Measurements from ENCODE around the gene PKD1.

Gene PKD1

DNA sequence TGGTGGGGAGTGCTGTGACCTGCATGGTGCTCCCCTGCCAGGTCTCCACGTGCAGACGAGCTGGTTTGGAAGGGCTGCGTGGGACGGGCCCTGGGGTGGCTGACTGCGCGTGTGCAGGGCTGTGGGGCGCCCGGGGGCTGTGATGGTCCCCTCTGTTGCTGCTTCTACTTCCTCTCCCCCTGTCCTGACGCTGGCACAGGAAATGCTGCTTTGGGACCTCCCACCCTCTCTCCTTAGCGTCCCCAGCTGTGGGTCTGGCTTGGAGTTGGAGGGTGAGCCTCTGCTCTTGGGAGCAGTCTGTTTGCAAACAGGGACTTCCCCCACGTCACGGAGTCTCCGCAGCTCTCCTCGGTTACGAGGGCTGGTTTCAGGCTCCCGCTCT, 52.7 kb downstream of the PKD1 start:
- DNase-seq (ENCODE audit: low read depth): no peak
- H3K4me3 ChIP-seq (ENCODE audit: low read depth, low read length): no peak overlapping the region

DNA sequence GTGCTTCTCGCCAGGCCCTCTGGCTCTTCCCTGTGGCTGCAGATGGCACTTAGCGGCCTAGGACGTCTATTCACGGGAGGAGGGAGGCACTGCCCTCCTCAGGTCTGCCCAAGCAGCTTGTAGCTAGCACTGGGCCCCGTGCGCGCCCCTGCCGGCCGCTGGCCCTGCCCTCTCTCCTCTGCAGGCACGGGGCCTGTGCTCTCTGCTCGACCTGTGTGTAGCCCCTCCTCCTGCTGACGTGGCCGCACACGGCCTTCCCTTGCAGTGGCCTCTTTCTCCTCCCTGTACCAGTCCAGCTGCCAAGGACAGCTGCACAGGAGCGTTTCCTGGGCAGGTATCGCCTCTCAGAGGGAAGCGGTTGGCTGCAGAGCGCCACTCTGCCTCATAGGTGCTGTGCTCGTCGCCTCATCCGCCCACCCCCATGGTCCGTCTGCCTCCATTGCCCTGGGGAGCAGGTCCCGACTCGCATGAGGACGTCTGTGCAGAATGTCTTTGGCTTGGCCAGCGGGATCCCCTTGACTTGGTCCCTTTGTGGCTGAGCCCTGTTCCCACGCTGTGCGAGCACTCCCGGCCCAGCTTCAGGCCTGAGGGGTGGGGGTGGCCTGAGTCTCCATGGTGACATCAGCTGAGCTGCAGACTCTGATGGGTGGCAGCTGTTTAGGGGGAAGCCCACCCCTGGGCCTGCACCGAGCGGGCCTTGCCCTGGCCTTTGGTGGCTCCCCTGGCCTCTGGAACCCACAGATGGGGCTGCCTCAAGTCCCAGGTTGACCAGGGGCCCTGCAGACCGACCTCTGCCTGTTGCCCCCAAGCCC, 53.3 kb downstream of the PKD1 start:
- no peak overlapping the region for H3K4me3 ChIP-seq (ENCODE audit: low read depth, low read length)
- DNase-seq (ENCODE audit: low read depth): no peak

DNA sequence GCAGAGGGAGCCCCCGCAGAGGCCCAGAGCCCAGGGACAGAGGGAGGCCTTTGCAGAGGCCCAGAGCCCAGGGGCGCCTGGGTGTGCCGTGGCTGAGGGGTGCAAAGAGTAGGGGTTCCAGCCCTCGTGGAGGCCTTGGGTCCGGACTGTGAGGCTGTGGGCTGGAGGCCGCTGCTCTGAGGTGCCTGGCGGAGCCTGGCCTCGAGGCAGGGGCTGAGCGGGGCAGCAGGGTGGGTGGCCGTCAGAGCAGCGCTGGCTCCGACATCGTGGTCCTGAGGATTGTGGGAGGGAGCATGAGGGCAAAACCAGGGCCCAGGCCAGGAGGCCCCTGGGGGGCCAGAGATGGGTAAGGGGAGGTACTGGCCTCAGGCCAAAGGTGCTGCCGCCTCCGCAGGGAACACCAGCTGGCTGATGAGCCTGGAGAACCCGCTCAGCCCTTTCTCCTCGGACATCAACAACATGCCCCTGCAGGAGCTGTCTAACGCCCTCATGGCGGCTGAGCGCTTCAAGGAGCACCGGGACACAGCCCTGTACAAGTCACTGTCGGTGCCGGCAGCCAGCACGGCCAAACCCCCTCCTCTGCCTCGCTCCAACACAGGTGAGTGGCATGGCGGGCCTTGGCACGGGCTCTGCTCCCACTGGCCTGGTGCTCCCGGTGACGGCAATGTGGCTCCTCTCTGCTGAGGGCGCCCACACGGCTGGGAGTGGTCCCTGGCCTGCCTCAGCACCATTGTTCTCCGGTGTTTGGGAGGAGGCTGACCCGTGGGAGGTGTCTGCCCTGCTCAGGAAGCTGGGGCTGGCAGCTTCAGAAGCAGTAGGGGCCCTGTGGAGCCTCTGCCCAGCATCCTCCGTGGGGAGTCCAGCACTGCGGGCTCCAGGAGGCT, 54.3 kb downstream of the PKD1 start:
- no peak overlapping the region for H3K4me3 ChIP-seq (ENCODE audit: low read depth, low read length)
- DNase-seq (ENCODE audit: low read depth): no peak

DNA sequence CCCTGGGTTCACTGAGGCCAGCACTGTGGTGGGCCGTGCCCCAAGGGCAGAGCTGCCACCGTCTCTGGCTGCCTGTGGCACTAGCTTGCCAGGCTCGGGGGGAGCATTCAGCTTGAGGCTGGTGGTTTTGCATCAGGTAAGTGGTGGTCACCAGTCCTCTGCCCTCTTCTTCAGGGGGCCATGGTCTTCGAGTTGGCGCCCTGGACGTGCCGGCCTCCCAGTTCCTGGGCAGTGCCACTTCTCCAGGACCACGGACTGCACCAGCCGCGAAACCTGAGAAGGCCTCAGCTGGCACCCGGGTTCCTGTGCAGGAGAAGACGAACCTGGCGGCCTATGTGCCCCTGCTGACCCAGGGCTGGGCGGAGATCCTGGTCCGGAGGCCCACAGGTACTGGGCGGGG, 55.7 kb downstream of the PKD1 start:
- no peak for DNase-seq (ENCODE audit: low read depth)

DNA sequence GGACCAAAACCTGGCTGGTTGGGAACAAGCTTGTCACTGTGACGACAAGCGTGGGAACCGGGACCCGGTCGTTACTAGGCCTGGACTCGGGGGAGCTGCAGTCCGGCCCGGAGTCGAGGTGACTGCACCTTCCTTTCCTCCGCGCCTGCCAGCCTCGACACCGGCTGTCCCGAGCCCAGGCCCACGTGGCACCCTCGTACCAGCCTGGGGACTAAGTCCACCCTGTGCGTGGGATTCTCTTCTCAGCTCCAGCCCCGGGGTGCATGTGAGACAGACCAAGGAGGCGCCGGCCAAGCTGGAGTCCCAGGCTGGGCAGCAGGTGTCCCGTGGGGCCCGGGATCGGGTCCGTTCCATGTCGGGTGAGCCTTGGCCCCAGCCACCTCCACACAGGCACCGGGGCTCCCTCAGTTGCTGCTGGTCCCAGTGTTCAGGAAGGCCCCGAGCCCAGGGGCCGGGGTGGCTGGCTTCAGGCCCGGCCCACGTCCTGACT, 56.3 kb downstream of the PKD1 start:
- DNase-seq (ENCODE audit: low read depth): no peak
- no peak overlapping the region for H3K4me3 ChIP-seq (ENCODE audit: low read depth, low read length)

More for the DNA sequence above, 55.7 kb downstream of the PKD1 start:
- no peak overlapping the region for H3K4me3 ChIP-seq (ENCODE audit: low read depth, low read length)

DNA sequence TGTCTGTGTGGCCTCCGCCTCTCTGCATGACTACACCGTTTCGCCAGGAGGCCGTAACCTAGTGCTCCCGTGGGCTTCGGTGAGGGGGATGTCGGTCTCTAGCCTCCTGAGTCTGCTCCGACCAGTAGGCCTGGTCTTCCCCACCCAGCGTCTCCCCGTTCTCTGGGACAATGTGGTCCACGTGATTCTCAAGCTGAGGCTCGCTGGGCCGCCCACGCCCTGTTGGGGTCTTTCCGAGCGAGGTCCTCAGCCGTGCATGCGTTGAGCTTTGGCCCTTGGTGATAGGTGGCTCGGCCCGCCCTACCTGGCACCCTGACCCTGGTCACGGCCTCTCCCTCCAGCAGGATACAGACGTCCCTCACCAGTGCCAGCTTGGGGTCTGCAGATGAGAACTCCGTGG, 57.0 kb downstream of the PKD1 start:
- H3K4me3 ChIP-seq (ENCODE audit: low read depth, low read length): no peak overlapping the region
- DNase-seq (ENCODE audit: low read depth): no peak

DNA sequence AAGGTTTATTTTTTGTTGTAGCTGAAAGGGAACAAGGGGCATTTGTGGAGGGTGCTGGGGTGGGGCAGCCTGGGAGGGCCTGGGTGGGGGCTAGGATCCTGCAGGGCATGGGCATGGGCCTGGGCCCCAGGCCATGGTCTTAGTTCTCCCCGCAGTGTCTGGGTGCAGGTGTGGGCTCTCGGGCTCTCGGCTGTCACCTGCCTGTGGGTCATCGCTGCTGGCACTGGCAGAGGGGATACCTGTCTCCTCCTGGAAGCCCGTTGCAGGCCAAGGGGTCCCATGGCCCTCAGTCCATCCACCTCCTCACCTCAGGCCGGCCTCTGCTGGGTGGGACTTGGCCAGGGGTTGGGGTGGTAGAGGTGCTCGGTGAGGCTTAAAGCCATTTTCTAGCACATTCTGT, 57.6 kb downstream of the PKD1 start:
- no peak overlapping the region for H3K4me3 ChIP-seq (ENCODE audit: low read depth, low read length)
- no peak for DNase-seq (ENCODE audit: low read depth)

DNA sequence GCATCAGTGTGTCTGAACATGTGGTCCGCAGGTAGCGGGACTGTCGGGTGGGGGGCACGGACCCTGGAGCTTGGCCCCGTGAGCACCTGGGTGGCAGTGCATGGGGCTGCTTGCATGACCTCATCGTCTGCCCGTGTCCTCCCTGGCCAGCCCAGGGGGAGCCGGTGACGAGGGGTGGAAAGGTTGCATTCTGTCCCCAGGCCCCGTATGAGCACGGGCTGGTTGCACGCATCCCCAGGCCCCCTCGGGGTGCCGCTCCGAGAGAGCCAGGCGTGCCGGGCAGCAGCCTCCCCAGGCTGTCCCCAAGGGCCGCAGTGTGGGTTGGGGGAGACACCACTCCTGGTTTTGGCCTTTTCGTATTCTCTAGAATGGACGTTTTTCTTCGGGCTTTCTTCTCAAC, 58.0 kb downstream of the PKD1 start:
- no peak for DNase-seq (ENCODE audit: low read depth)
- no peak overlapping the region for H3K4me3 ChIP-seq (ENCODE audit: low read depth, low read length)

DNA sequence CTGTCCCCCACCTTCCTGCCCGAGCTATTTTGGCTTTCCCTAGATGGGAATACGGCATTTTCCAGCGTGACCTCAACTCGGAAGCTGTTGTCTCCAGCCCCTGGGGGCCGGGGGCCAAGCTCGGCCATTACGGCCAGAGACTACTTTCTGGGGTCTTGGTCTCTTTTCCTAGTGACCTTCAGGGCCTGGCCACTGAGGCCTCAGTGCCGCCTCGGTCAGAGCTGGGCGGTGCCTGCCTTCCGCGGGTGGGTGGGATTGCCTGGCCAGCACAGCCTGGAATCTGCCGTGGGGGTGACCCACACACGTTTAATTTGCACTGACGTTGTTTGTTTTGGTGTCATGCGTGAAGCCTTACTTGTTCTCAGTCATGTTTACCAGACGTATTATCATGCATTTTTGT, 58.7 kb downstream of the PKD1 start:
- DNase-seq (ENCODE audit: low read depth): no peak
- no peak overlapping the region for H3K4me3 ChIP-seq (ENCODE audit: low read depth, low read length)

DNA sequence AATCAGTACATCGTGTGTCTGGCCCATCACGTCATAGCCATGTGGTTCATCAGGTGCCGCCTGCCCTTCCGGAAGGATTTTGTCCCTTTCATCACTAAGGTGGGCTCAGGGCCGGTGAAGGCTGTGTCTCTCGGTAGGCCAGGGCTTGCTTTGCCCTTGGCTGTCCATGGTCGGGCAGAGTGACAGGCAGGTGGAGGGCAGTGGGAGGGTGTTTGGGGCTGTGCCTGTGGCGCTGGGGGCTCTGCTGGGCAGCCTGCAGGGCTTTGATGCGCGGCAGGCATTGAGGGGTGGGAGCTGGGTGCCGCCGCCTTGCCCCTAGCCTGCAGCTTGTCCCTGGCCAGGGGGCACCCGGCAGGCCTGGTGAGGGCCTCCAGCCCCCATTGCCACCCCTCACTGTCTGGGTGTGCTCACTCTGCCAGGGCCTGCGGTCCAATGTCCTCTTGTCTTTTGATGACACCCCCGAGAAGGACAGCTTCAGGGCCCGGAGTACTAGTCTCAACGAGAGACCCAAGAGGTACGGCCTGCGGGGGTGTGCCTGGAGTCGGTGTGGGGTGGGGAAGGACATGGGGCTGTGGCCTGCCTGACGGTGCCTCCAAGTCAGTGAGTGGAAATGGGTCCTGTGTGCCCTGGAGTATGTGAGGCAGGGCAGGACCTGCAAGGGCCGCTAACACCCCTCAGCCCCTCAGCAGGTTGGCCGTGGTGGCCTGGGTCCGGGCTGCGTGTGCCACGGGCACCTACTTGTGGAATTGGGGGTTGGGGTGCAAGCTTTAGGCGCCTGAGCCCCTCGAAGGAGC, 59.4 kb downstream of the PKD1 start:
- no peak overlapping the region for H3K4me3 ChIP-seq (ENCODE audit: low read depth, low read length)
- DNase-seq (ENCODE audit: low read depth): no peak

DNA sequence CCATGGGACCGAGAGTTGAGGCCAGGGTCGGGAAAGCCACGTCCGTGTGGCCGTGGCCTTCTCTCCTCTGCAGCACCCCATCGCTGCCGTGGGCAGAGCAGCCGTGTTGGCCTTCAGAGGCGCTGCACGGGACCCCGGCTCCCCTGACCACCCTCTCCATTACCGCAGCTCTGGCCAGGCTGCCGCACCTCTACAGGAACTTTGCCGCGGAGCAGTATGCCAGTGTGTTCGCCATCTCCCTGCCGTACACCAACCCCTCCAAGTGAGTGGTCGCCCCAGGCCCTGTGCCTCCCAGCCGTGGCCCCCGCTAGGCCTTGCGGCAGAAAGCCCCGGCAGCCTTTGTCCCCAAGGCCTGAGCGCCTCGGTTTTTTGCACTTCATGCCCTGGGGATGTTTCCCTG, 60.1 kb downstream of the PKD1 start:
- H3K4me3 ChIP-seq (ENCODE audit: low read depth, low read length): no peak overlapping the region
- no peak for DNase-seq (ENCODE audit: low read depth)

DNA sequence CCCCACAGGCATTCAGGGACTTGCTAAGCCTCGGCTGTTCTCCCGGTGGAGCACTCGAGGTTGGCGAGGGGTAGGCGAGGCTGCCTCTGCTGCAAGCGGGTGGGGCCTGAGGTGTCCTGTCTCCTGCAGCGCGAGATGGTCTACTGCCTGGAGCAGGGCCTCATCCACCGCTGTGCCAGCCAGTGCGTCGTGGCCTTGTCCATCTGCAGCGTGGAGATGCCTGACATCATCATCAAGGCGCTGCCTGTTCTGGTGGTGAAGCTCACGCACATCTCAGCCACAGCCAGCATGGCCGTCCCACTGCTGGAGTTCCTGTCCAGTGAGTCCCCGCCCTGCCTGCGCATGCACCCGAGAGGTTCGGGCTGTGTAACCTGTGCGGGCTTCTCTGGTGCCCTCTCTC, 61.6 kb downstream of the PKD1 start:
- DNase-seq (ENCODE audit: low read depth): no peak
- H3K4me3 ChIP-seq (ENCODE audit: low read depth, low read length): no peak overlapping the region

DNA sequence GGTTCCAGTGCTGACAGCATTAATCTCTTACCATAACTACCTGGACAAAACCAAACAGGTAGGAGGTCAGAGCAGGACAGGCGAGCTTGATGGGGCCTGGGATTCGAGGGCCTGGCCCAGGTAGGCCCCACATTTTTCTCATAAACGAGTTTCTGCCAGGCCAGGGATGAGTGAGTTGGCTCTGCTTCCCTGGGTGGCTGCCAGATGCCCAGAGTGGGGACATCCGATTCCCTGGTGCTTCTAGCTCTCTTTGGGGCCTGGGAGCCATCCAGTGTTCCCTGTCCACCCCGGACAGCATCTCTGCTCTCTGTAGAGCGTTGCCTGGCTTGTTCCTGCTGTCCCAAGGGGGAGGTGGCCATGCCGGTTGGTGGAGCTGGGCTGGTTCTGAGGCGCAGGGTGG, 62.8 kb downstream of the PKD1 start:
- no peak overlapping the region for H3K4me3 ChIP-seq (ENCODE audit: low read depth, low read length)
- DNase-seq (ENCODE audit: low read depth): no peak

DNA sequence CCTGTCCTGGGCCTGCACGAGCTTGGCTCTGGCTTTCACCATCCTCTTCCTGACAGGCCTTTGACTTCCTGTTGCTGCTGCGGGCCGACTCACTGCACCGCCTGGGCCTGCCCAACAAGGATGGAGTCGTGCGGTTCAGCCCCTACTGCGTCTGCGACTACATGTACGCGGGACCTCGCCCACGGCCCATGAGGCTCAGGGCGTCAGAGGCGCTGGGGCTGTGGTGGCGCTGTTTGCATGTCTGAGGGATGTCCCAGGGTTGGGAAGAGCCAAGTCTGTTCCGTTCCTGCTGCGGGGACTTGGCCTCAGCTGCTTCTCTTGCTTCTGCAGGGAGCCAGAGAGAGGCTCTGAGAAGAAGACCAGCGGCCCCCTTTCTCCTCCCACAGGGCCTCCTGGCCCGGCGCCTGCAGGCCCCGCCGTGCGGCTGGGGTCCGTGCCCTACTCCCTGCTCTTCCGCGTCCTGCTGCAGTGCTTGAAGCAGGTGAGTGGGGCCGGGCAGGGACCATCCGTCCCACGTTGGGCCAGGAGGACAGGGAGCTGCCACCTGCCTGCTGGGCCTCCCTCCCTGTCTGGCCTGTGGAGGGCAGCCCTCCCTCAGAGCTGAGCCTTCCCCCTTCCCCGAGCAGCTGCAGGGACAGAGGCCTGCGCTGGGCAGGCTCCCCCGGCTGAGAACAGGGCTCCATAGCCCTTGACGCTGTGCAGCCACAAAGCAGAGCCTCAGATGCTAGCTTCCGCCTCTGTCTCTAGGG, 64.1 kb downstream of the PKD1 start:
- DNase-seq (ENCODE audit: low read depth): no peak
- H3K4me3 ChIP-seq (ENCODE audit: low read depth, low read length): no peak overlapping the region

DNA sequence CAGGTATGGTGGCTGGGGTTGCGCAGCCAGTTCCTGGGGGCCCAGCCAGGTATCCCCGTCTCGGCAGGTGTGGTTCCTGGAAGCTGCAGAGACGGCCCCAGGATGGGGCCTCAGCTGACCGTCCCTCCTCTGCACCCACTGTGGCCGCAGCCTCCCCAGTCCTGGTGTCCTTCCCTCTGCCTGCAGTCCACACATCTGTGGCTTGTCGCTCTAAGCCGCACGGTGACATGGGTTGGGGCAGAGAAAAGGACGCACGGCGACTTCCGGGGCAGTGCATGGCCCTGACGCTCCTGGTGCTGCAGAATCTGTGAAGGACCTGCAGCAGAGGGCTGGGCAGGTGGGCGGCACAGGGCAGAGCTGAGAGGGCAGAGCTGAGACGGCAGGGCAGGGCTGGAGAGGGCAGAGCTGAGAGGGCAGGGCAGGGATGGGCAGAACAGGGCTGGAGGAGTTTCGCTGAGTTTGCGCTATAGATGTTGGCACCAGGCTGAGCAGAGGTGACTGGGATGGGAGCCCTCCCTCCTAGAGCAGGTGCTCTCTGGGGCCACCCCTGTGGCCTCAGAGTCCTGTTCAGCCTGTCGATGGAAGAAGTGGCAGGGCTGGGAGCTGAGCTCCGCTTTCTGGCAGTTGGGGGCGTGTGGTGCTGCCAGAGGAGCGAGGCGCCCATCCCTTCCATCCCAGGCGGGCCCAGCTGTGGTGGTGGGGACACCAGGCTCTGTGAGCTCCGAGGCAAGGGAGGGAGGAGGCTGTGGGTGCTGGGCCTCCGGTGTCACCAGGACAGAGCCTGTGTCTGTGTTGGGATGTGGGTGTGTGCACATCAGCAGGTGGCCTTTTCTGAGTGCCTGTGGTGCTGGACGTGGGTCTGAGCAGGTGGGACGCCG, 64.9 kb downstream of the PKD1 start:
- H3K4me3 ChIP-seq (ENCODE audit: low read depth, low read length): no peak overlapping the region

DNA sequence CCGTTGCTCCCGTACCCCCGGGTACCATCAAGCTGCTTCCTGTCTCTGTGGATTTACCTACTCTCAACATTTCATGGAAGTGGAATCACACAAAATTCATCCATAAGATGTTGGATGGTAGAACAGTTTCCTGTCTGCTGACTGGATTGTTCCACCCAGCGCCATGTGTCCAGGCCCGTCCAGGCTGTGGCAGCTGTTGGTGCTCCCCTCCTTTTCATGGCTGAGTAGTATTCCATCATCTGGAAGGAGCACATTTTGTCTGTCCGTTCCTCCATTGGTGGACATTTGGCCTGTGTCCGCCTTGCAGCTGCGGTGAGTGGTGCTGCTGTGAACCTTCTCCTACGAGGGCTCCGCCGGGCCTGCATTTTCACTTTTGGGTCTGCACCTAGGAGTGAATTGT, 69.6 kb downstream of the PKD1 start:
- H3K4me3 ChIP-seq (ENCODE audit: low read depth, low read length): no peak overlapping the region
- DNase-seq (ENCODE audit: low read depth): no peak

More for the DNA sequence above, 64.9 kb downstream of the PKD1 start:
- no peak for DNase-seq (ENCODE audit: low read depth)

DNA sequence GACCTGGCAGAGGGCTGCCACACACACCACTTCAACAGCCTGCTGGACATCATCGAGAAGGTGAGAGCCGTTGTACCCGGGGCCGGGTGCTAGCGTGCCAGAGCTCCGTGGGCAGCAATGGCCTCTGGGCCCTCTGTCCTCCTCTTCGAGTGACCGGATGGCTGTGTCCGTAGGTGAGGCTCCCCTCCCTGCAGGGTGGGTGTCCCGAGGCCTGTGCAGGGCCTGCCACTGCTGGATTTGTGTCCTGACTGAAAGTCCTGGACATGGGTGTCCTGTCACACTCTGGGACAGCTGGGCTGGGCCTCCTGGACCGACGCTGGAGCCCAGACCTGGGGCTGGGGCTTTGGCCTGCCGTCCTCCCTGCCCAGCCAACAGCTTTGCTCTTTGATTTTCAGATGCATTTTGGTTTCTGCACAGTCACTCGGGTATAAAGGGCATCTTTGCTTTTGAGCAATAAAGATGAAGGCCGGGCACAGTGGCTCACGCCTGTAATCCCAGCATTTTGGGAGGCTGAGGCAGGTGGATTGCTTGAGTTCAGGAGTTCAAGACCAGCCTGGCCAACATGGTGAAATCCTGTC, 71.2 kb downstream of the PKD1 start:
- no peak for DNase-seq (ENCODE audit: low read depth)
- no peak overlapping the region for H3K4me3 ChIP-seq (ENCODE audit: low read depth, low read length)

DNA sequence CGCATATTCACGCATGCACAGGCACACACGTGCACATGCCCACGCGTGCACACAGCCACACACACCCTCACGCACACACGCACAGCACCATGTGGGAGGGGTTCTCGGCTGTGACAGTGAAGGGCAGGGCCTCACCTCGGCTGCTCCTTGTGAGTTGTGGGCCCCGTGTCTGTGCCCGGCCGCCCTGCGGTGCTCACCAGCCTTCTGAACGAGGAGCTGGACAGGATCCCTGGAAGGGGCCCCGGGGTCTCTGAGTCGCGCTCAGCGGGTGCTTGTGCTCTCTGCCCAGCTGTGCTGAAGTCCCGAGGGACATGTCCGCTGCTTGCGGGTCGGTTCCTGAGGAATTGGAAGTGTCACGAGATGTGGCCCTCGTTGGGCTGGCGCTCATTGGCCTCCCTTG, 71.8 kb downstream of the PKD1 start:
- DNase-seq (ENCODE audit: low read depth): no peak
- no peak overlapping the region for H3K4me3 ChIP-seq (ENCODE audit: low read depth, low read length)
